Endodermal cell (in vitro differentiated cells): ENCODE data around the gene ULBP3. TPM values are rescaled to one million over a fixed set of nuclear protein-coding genes. Genes with fewer than 3 reads are reported as not detected.

Experiments used
- DNase-seq: peaks from one replicate; pipeline ENCODE4 v3.0.0-alpha.2; 2017
- H3K27ac ChIP-seq: 2 replicates; pipeline ENCODE4 v1.5.1; 2013; ENCODE audit warnings: mild to moderate bottlenecking, low read depth, low read length, moderate library complexity
- H3K27me3 ChIP-seq: 2 replicates; pipeline ENCODE4 v1.6.1; 2013; ENCODE audit warnings: mild to moderate bottlenecking, low read length, moderate library complexity; ENCODE audit not compliant: insufficient read depth, control insufficient read depth, poor library complexity, severe bottlenecking
- H3K36me3 ChIP-seq: 2 replicates; pipeline ENCODE4 v1.7.0; 2013; ENCODE audit warnings: mild to moderate bottlenecking, low read length, moderate library complexity; ENCODE audit not compliant: control insufficient read depth, insufficient read depth
- H3K4me1 ChIP-seq: one replicate; pipeline ENCODE4 v1.7.0; 2013; ENCODE audit warnings: low read length; ENCODE audit not compliant: control insufficient read depth, insufficient read depth
- H3K4me3 ChIP-seq: 2 replicates; pipeline ENCODE4 v1.5.1; 2013; ENCODE audit warnings: mild to moderate bottlenecking, low read length, moderate library complexity
- H3K9ac ChIP-seq: 2 replicates; pipeline ENCODE4 v1.6.1; 2013; ENCODE audit warnings: mild to moderate bottlenecking, low read length, moderate library complexity; ENCODE audit not compliant: poor library complexity, severe bottlenecking; ENCODE audit errors: extremely low read depth
- H3K9me3 ChIP-seq: 2 replicates; pipeline ENCODE4 v1.6.1; 2013; ENCODE audit warnings: mild to moderate bottlenecking, low read length, moderate library complexity; ENCODE audit not compliant: control insufficient read depth
- H3K27ac Mint-ChIP-seq: 2 replicates; pipeline ENCODE4 v1.8.0; 2020; ENCODE audit warnings: mixed read lengths
- H3K27me3 Mint-ChIP-seq: 2 replicates; pipeline ENCODE4 v1.8.0; 2021; ENCODE audit warnings: mild to moderate bottlenecking, mixed read lengths; ENCODE audit not compliant: insufficient read depth
- H3K36me3 Mint-ChIP-seq: 2 replicates; pipeline ENCODE4 v1.8.0; 2020; ENCODE audit warnings: low read depth, mixed read lengths
- H3K4me1 Mint-ChIP-seq: 2 replicates; pipeline ENCODE4 v1.8.0; 2020; ENCODE audit warnings: mixed read lengths
- H3K4me3 Mint-ChIP-seq: 2 replicates; pipeline ENCODE4 v1.8.0; 2020; ENCODE audit warnings: mild to moderate bottlenecking, moderate library complexity, mixed read lengths
- H3K9me3 Mint-ChIP-seq: 2 replicates; pipeline ENCODE4 v1.8.0; 2020; ENCODE audit warnings: mild to moderate bottlenecking, mixed read lengths
- CTCF ChIP-seq: fragments of 200-600 bp; sonication (generic); conservative IDR thresholded peaks from 2 replicates; pipeline ENCODE4 v1.5.0; 2021; ENCODE audit warnings: antibody characterized with exemption, mild to moderate bottlenecking
- WGBS, 2 experiments: methylation state at CpG; one replicate each; pipeline versions ENCODE4 v1.1.5 to v1.1.7; 2013; ENCODE audit warnings: missing lambda C conversion rate in 2 of 2, mixed read lengths in 1 of 2; ENCODE audit not compliant: insufficient coverage in 1 of 2, insufficient read length in 1 of 2; 5-methylcytosine and 5-hydroxymethylcytosine counted together
- total RNA-seq, 2 donors: library from RNA; stranded (reverse); fragmentation: NEBNext Ultra II Directional in 1 of 2; extraction: Animal tissue kit (Norgen Biotek cat#: 25700) in 1 of 2; gene quantifications; 2 replicates in 1 of 2; 3 replicates in 1 of 2; pipeline ENCODE4 v1.2.1, GENCODE V29; 2021

Gene ULBP3
- total RNA-seq, 2 donors from 2014 or later = 4.4 to 5.4 TPM

DNA sequence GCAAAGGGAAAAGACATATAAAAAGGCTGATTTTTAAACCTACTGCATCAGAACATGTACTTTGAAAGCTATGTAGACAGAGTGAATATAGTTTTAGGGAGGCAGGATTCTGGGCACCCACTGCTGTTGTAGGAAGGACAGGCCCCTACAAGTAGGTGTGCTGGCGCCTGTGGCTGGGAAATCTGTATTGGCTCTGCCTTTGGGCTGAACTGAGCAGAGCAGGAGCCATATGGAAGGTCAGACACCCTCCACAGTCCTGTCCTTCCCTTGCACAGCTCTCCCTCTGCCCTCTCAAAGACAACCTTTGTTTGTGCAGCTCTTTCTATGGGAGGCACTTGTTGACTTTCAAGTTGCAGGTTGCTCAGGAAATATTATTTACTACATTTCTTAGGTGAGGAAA, 18.4 kb upstream of the ULBP3 start:
- Histone ChIP-seq H3K27me3 (no peaks in the 10 kb centered on the region), H3K27ac (no peak overlapping the region), H3K4me3 (no peak overlapping the region), H3K4me1 (no peaks in the 10 kb centered on the region), H3K36me3 (no peaks in the 10 kb centered on the region), H3K9me3 (no peaks in the 10 kb centered on the region), H3K9ac (no peak overlapping the region)
- H3K9me3 Mint-ChIP-seq = no peaks in the 10 kb centered on the region
- no peak overlapping the region for H3K4me3 Mint-ChIP-seq
- no peaks in the 10 kb centered on the region for H3K27me3 Mint-ChIP-seq
- H3K4me1 Mint-ChIP-seq = no peaks in the 10 kb centered on the region
- H3K27ac Mint-ChIP-seq = no peak overlapping the region
- no peaks in the 10 kb centered on the region for H3K36me3 Mint-ChIP-seq
- no peak for TF ChIP-seq CTCF
- DNase-seq = no peak
- WGBS, 2 experiments = 80 to 96% methylated on average over 1 of the region's 1 CpG

DNA sequence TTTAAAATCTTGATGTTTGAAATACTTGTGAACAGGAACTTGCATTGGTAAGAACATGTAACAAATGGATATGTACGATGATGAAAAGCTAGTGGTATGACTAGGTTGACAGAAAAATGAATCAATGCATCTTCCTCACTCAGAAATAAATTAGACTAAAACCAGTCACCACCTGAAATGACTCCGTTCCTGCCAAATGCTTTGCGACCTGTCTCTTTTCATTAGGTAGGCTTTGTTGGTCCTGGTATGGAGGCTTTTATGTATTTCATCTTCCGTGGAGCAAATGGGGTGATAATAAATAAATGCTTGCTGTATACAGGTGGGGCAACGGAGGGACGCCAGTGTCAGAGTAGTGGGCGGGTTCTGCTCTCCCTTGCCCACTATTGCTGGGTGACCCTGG, 17.1 kb upstream of the ULBP3 start:
- 94 to 100% methylated on average over 2 to 7 of the region's 7 CpGs for WGBS, 2 experiments
- Histone ChIP-seq H3K9ac (no peak overlapping the region), H3K4me3 (no peak overlapping the region), H3K9me3 (no peaks in the 10 kb centered on the region), H3K36me3 (no peaks in the 10 kb centered on the region), H3K27ac (no peak overlapping the region), H3K27me3 (no peaks in the 10 kb centered on the region), H3K4me1 (no peaks in the 10 kb centered on the region)
- DNase-seq = no peak
- H3K4me3 Mint-ChIP-seq = no peak overlapping the region
- H3K9me3 Mint-ChIP-seq = no peaks in the 10 kb centered on the region
- H3K27me3 Mint-ChIP-seq = no peaks in the 10 kb centered on the region
- H3K27ac Mint-ChIP-seq = no peak overlapping the region
- no peaks in the 10 kb centered on the region for H3K36me3 Mint-ChIP-seq
- H3K4me1 Mint-ChIP-seq = no peaks in the 10 kb centered on the region
- no peak for TF ChIP-seq CTCF

DNA sequence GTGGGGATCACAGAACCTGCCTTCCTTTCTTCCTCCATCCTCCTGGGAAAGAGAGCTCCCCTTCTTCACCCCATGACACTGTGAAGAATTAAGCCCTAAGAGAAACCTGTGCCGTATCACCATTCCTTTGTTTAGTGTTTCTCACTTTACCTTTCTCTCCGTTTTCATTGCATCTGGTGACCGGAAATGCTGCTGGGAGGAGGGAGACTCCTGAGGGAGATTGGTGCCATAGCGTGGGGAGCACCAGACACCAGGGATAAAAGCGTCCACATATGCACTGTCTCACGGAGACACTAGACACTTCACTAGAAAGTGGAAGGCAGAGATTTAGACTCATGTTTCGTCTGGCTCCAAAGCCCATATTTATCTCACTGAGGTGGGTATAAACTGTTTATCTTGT, 15.5 kb upstream of the ULBP3 start:
- no peaks in the 10 kb centered on the region for H3K9me3 ChIP-seq
- no peaks in the 10 kb centered on the region for H3K27me3 ChIP-seq
- Mint-ChIP-seq H3K36me3 (no peaks in the 10 kb centered on the region), H3K4me3 (no peak overlapping the region), H3K4me1 (peaks cover 3% of the 10 kb centered on the region), H3K9me3 (peaks cover 2% of the 10 kb centered on the region), H3K27ac (no peak overlapping the region), H3K27me3 (no peaks in the 10 kb centered on the region)
- no peak for TF ChIP-seq CTCF
- H3K4me1 ChIP-seq = no peaks in the 10 kb centered on the region
- 89 to 93% methylated on average over 6 to 7 of the region's 7 CpGs for WGBS, 2 experiments
- peak; percentile 36 for DNase-seq
- no peaks in the 10 kb centered on the region for H3K36me3 ChIP-seq
- H3K9ac ChIP-seq = no peak overlapping the region
- H3K27ac ChIP-seq = no peak overlapping the region
- H3K4me3 ChIP-seq = no peak overlapping the region
